HEK293 (cell line): ENCODE data around the gene CFAP73.

Experiments used
- CTCF ChIA-PET: fragments of 350-600 bp; formaldehyde crosslinking; extraction: SDS; loops from one replicate; lab custom pipeline; 2021; ENCODE audit warnings: antibody characterized with exemption; lab: Yijun Ruan, JAX
- POLR2A ChIA-PET: fragments of 300-600 bp; formaldehyde crosslinking; extraction: SDS; loops from one replicate; lab custom pipeline; 2020; ENCODE audit warnings: antibody characterized with exemption, inconsistent platforms; lab: Yijun Ruan, JAX
- H3K27ac ChIP-seq: fragments of 200-500 bp; sonication (Bioruptor generic); 2 replicates; pipeline ENCODE4 v1.5.1; 2014; ENCODE audit warnings: low read depth, low read length, control low read depth, inconsistent platforms; ENCODE audit errors: extremely low read depth
- H3K36me3 ChIP-seq, 2 experiments: fragments of 200-500 bp in 1 of 2; sonication (Bioruptor generic) in 1 of 2; 1 replicate in 1 of 2; 2 replicates in 1 of 2; pipeline ENCODE4 v1.5.1; 2014 to 2017; ENCODE audit warnings: inconsistent platforms in 2 of 2, low read length in 2 of 2; ENCODE audit not compliant: control insufficient read depth in 2 of 2, insufficient read depth in 1 of 2
- H3K4me1 ChIP-seq: fragments of 200-500 bp; sonication (Bioruptor generic); 2 replicates; pipeline ENCODE4 v1.5.1; 2014; ENCODE audit warnings: mild to moderate bottlenecking, low read length, inconsistent platforms; ENCODE audit not compliant: control insufficient read depth, insufficient read depth
- H3K4me3 ChIP-seq: 2 replicates; pipeline ENCODE4 v1.5.1; 2011; ENCODE audit warnings: low read depth, mild to moderate bottlenecking, control low read depth, low read length, moderate library complexity
- H3K9me3 ChIP-seq: fragments of 200-500 bp; sonication (Bioruptor generic); 2 replicates; pipeline ENCODE4 v1.5.1; 2014; ENCODE audit warnings: low read depth, low read length, inconsistent platforms; ENCODE audit not compliant: control insufficient read depth, insufficient read depth
- GFI1B ChIP-seq: fragments of 450-650 bp; formaldehyde crosslinking; IDR thresholded peaks from 2 replicates; pipeline ENCODE4 v1.5.1; 2016; ENCODE audit warnings: missing biosample characterization, missing genetic modification characterization
- HOXD13 ChIP-seq: sonication (generic); formaldehyde crosslinking; IDR thresholded peaks from 2 replicates; pipeline ENCODE4 v1.8.0; 2022; ENCODE audit warnings: missing genetic modification reagents, borderline replicate concordance
- KLF7 ChIP-seq: fragments of 450-650 bp; formaldehyde crosslinking; IDR thresholded peaks from 2 replicates; pipeline ENCODE4 v1.5.1; 2016; ENCODE audit warnings: missing biosample characterization, missing genetic modification characterization, borderline replicate concordance
- KLF9 ChIP-seq: fragments of 450-650 bp; formaldehyde crosslinking; IDR thresholded peaks from 2 replicates; pipeline ENCODE4 v1.5.1; 2016; ENCODE audit warnings: missing biosample characterization, missing genetic modification characterization, low read depth
- REPIN1 ChIP-seq: fragments of 450-650 bp; formaldehyde crosslinking; IDR thresholded peaks from 2 replicates; pipeline ENCODE4 v1.5.1; 2017; ENCODE audit warnings: missing biosample characterization, missing genetic modification characterization, low read depth
- SCRT1 ChIP-seq: fragments of 450-650 bp; formaldehyde crosslinking; IDR thresholded peaks from 2 replicates; pipeline ENCODE4 v1.5.1; 2016; ENCODE audit warnings: missing biosample characterization, missing genetic modification characterization, borderline replicate concordance
- ZFP37 ChIP-seq: fragments of 450-650 bp; formaldehyde crosslinking; IDR thresholded peaks from 2 replicates; pipeline ENCODE4 v1.5.1; 2016; ENCODE audit warnings: missing biosample characterization, missing genetic modification characterization
- ZFP41 ChIP-seq: fragments of 450-650 bp; formaldehyde crosslinking; IDR thresholded peaks from 2 replicates; pipeline ENCODE4 v1.5.1; 2016; ENCODE audit warnings: missing biosample characterization, missing genetic modification characterization, borderline replicate concordance
- ZNF2 ChIP-seq: fragments of 450-650 bp; formaldehyde crosslinking; IDR thresholded peaks from 2 replicates; pipeline ENCODE4 v1.5.1; 2016; ENCODE audit warnings: missing biosample characterization, missing genetic modification characterization
- ZNF211 ChIP-seq: fragments of 450-650 bp; formaldehyde crosslinking; IDR thresholded peaks from 2 replicates; pipeline ENCODE4 v1.5.1; 2016; ENCODE audit warnings: low read depth, missing biosample characterization, missing genetic modification characterization
- ZNF404 ChIP-seq: fragments of 450-650 bp; formaldehyde crosslinking; IDR thresholded peaks from 2 replicates; pipeline ENCODE4 v1.5.1; 2017; ENCODE audit warnings: missing biosample characterization, missing genetic modification characterization
- ZNF416 ChIP-seq: fragments of 450-650 bp; formaldehyde crosslinking; IDR thresholded peaks from 2 replicates; pipeline ENCODE4 v1.5.1; 2016; ENCODE audit warnings: missing biosample characterization, missing genetic modification characterization
- ZNF518A ChIP-seq: fragments of 450-650 bp; formaldehyde crosslinking; conservative IDR thresholded peaks from 2 replicates; pipeline ENCODE4 v1.5.1; 2016; ENCODE audit warnings: low read depth, missing biosample characterization, missing genetic modification characterization
- ZNF785 ChIP-seq: fragments of 450-650 bp; formaldehyde crosslinking; IDR thresholded peaks from 2 replicates; pipeline ENCODE4 v1.5.1; 2016; ENCODE audit warnings: missing biosample characterization, missing genetic modification characterization
- ZSCAN18 ChIP-seq: fragments of 450-650 bp; formaldehyde crosslinking; IDR thresholded peaks from 2 replicates; pipeline ENCODE4 v1.5.1; 2016; ENCODE audit warnings: missing biosample characterization, missing genetic modification characterization
- ZSCAN30 ChIP-seq: fragments of 450-650 bp; IDR thresholded peaks from 2 replicates; pipeline ENCODE4 v1.5.1; 2018; ENCODE audit warnings: missing biosample characterization, mild to moderate bottlenecking, missing genetic modification characterization, moderate library complexity
- TF ChIP-seq, protein P1 (sequence below): fragments of 450-650 bp; formaldehyde crosslinking; IDR thresholded peaks from 2 replicates; pipeline ENCODE4 v1.5.1; 2016; ENCODE audit warnings: missing biosample characterization, missing genetic modification characterization
- TF ChIP-seq, protein P2 (sequence below): fragments of 450-650 bp; formaldehyde crosslinking; IDR thresholded peaks from 2 replicates; pipeline ENCODE4 v1.5.1; 2017; ENCODE audit warnings: missing biosample characterization, missing genetic modification characterization

CFAP73 gene

GRCh38 chr12:113202300-113203075 lies 53.0 kb downstream of the CFAP73 start (continued):
- TF ChIP-seq ZNF518A (tag by site-specific recombination) = no peak
- no peak for TF ChIP-seq HOXD13 (CRISPR knock-in tag)
- TF ChIP-seq ZFP37 (tag by site-specific recombination) = no peak

DNA sequence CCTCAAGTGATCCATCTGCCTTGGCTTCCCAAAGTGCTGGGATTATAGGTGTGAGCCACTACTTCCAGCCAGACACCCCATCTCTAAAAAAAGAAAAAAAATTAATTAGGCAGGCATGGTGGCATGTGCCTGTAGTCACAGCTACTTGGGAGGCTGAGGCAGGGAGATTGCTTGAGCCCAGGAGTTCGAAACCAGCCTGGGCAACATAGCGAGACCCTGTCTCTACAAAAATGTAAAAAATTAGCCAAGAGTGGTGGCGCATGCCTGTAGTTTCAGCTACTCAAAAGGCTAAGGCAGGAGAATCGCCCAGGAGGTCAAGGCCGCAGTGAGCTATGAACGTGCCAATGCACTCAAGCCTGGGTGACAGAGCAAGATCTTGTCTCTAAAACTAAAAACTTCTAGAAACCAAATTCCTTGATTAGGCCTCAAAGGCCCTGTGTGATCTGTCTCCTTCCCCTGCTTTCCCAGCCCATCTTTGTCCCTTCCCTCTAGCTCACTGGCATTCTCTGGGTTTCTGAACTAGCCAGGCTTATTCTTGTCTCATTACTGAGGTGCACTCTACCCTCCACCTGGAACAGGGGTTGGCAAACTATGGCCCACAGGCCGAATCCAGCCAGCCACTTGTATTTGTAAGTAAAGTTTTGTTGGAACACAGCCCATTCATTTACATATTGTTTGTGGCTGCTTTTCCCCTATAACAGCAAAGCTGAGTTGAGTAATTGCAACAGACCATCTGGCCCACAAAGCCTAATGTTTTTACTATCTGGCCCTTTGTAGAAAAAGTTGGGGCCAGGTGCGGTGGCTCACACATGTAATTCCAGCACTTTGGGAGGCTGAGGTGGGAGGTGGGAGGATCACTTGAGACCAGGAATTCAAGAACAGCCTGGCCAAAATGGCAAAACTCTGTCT lies 54.6 kb downstream of the CFAP73 start:
- Histone ChIP-seq H3K9me3 (no peaks in the 10 kb centered on the region), H3K4me1 (no peaks in the 10 kb centered on the region)
- ChIA-PET POLR2A (interaction anchor here (0.6 to 1.3 kb wide), 5 partner anchors 9 to 83 kb away, joined by 3 to 5 read pairs (median 4); no protein-coding TSS in a partner anchor), CTCF (interaction anchor here (0.6 to 1.4 kb wide), 2 partner anchors 9 to 14 kb away, joined by 4 to 5 read pairs; no protein-coding TSS in a partner anchor)
- TF ChIP-seq ZNF2 (no peak), ZNF785 (tag by site-specific recombination) (no peak), ZFP37 (tag by site-specific recombination) (no peak), REPIN1 (no peak), ZSCAN30 (tag by site-specific recombination) (no peak), ZNF404 (tag by site-specific recombination) (no peak), ZNF416 (tag by site-specific recombination) (no peak), ZNF211 (tag by site-specific recombination) (no peak), ZFP41 (tag by site-specific recombination) (no peak), KLF7 (tag by site-specific recombination) (no peak), GFI1B (tag by site-specific recombination) (no peak), KLF9 (tag by site-specific recombination) (no peak), ZSCAN18 (tag by site-specific recombination) (no peak), SCRT1 (tag by site-specific recombination) (no peak)
- TF ChIP-seq, protein P1, sequence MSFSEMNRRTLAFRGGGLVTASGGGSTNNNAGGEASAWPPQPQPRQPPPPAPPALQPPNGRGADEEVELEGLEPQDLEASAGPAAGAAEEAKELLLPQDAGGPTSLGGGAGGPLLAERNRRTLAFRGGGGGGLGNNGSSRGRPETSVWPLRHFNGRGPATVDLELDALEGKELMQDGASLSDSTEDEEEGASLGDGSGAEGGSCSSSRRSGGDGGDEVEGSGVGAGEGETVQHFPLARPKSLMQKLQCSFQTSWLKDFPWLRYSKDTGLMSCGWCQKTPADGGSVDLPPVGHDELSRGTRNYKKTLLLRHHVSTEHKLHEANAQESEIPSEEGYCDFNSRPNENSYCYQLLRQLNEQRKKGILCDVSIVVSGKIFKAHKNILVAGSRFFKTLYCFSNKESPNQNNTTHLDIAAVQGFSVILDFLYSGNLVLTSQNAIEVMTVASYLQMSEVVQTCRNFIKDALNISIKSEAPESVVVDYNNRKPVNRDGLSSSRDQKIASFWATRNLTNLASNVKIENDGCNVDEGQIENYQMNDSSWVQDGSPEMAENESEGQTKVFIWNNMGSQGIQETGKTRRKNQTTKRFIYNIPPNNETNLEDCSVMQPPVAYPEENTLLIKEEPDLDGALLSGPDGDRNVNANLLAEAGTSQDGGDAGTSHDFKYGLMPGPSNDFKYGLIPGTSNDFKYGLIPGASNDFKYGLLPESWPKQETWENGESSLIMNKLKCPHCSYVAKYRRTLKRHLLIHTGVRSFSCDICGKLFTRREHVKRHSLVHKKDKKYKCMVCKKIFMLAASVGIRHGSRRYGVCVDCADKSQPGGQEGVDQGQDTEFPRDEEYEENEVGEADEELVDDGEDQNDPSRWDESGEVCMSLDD (tag by site-specific recombination) = no peak
- TF ChIP-seq, protein P2, sequence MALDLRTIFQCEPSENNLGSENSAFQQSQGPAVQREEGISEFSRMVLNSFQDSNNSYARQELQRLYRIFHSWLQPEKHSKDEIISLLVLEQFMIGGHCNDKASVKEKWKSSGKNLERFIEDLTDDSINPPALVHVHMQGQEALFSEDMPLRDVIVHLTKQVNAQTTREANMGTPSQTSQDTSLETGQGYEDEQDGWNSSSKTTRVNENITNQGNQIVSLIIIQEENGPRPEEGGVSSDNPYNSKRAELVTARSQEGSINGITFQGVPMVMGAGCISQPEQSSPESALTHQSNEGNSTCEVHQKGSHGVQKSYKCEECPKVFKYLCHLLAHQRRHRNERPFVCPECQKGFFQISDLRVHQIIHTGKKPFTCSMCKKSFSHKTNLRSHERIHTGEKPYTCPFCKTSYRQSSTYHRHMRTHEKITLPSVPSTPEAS (tag by site-specific recombination) = no peak
- TF ChIP-seq, all 188 proteins: peak for 0
- Histone ChIP-seq H3K4me3 (no peak overlapping the region), H3K27ac (no peak overlapping the region), H3K36me3 (no peaks in the 10 kb centered on the region)
